GM03348 (cell line): ENCODE measurements around the gene ZNF700.
"Not testable (repeated sequence)": the region's sequence is repeated elsewhere in the genome, so short reads cannot be mapped to it uniquely, and the experiment has no call there.

Source experiments
- DNase-seq: peaks from one replicate; pipeline ENCODE4 v3.0.0; 2012; ENCODE audit warnings: low spot score

ZNF700 gene

DNA sequence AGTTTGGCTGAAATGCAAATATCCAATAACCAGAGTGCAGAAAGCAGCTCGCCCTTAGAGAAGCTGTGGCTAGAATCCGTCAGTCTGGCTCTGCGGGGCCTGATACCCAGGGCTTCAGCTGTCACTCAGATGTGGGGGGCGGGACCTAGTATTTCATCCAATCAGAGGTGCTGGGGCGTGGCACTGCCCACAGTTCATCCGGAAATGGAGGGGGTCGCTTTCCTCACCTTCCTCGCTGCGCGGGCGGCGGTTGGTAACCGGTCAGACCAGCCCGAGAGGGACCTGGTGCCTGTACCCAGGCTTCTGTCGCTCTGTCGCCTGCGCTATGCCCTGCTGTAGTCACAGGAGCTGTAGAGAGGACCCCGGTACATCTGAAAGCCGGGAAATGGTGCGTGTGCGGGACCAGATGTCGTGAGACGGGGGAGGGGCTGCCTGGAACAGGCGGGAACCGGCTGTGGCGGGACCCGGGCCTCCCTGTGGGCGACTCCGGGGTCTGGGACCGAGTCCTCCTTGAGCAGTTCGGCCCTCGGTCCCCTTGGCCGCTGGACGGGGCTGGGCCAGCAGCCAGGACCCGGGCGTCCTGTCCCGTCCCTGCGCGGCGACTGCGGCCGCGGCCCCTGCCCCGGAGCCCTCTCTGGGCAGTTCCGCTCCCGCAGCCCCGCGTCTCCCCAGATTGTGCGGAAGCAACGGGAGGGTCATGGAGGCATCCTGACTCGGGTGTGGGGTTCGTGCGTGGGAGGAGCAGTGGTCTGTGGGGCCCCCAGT, at the start of gene ZNF700:
TSS of gene ZNF700 (plus strand) at position 222 of the 765 bp plus-strand sequence. CDS start at position 326, 104 bp downstream.
- peak; percentile 97 for DNase-seq

DNA sequence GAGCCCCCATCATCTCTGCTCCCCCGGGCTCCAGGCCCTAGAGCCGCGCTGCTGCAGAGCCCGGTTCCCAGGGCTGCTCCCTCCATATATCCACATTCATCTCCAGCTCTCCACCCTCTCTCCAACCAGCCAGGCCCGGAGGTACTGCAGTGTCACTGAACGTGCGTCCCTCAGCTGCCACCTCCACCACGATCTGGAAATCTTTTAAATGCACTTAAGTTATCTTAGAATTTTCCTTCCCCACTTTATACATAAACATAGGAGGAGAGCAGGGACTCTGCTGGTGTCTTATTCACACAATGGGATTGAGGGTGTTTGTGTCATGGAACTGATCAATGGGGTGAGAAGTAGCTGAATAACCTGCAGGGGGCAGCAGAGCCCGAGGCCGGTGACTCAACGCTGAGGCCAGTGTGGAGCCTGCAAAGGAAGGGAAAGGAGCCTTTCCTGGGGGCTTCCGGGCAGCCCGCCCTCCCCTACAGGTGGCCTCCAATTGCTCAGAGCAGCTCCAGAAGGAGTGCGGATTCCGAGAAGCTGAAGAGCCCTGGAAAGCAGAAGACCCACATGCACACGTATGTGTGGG, 45.1 kb upstream of the ZNF700 start:
- peak; percentile 9 for DNase-seq

DNA sequence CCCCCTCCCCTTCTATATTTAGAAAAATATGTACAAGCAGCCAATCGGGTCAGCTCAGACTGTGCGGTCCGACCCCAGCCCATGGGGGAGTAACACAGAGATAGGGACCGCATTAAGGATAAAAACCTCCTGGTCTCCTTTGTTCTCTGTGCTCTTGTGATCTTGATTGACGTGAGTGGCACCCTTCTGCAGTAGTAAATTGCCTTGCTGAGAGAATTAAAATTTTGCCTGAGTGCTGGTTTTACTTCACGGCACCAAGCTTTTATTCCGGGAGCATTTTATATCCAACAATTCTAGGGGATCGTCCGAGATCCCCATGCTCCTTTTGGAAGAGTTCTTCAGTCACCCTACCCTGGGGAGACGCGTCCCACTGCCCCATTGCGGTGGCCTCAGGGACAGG, 44.3 kb upstream of the ZNF700 start:
- no peak for DNase-seq

DNA sequence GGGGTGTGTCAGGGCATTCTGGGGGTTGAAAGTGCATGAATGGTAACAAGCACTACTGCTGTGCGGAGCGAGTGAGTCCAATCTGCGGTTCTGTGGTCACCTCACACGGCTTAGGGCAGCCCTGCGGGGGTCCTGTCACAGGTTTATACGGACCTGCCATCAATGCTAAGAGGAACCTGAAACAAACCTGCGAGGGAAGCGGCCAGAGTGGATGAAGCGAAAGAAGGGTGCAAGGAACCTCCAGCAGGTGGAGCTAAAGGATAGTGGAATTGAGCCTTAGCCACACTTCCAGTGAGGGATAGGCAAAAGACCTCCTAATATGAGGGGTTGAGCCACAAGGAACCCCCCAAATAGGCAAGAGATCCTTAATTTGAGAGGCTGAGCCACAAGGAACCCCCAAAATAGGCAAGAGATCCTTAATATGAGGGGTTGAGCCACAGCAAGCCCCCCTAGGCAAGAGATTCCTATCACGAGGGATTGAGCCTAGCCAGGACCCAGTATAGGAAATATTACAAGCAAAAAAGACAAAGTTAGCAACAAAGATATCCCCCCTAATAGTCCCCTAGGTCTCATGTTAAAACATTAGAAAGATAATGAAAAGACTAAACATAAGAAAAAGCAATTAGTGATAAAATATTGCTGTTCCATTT, 43.6 kb upstream of the ZNF700 start:
- DNase-seq = peak; percentile 83

DNA sequence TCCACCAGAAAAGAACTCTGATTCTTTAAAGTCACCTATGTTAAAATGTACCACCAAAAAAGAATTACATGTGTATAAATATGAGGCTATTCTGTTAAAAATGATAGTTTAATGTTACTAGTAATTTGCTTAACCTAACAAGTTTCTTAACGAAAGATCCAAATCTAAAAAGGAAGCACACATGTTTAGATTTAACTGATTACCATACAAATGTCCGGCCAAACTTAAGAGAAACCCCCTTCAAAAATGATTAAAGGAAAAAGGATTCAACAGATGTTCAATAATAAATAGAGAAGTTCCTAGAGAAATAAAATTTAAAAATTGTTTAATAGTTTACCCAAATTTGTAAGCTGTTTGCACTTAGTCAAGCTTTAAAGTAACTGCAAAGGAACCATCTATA, 42.3 kb upstream of the ZNF700 start:
- no peak for DNase-seq

DNA sequence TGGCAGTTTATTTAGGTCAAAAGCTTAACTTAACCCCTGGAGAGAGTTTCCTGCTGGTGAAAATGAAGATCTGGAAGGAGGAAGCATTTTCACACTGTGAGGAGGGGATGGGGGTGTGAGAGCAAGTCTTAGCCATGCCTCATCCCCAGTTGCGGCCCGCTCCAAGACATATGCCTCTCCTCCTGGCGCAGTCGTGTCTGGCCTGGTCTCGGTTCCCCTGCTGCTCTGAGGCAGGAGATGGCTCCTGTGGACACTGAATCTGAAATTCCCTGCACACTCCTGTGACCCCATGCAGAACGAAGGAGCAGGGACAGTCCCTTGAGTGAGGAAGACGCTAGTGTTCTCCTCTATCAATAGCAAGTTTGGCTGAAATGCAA, 37.7 kb upstream of the ZNF700 start:
- peak; percentile 27 for DNase-seq

DNA sequence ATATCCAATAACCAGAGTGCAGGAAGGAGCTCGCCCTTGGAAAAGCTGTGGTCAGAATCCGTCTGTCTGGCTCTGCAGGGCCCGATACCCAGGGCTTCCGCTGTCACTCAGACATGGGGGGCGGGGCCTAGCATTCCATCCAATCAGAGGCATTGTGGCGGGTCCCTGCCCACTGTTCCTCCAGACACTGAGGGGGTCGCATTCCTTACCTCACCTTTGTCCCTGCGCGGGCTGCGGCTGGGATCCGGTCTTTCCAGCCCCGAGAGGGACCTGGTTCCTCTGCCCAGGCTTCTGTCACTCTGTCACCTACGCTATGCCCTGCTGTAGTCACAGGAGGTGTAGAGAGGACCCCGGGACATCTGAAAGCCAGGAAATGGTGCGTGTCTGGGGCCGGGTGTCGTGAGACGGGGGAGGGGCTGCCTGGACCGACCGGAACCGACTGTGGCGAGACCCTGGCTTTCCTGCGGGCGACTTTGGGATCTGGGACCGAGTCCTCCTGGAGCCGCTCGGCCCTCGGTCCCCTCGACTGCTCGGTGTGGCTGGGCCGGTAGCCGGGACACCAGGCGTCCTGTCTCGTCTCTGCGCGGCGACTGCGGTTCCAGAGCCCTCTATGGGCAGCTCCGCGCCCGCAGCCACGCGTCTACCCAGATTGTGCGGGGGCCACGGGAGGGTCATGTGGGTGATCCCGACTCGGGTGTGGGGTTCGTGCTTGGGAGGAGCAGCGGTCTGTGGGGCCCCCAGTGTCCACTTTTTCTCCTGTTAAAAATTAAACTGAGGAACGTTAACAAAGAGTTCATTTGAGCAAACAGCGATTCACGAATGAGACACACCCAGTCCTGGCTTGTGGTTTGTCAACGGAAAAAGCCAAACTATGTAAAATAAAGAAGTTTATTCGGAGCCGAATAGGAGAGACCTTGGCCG, 37.0 kb upstream of the ZNF700 start, which contains the start of gene ZNF69:
TSS of gene ZNF69 (plus strand) at position 172 of the 921 bp plus-strand sequence. CDS start at position 314, 142 bp downstream.
- peak; percentile 95 for DNase-seq

DNA sequence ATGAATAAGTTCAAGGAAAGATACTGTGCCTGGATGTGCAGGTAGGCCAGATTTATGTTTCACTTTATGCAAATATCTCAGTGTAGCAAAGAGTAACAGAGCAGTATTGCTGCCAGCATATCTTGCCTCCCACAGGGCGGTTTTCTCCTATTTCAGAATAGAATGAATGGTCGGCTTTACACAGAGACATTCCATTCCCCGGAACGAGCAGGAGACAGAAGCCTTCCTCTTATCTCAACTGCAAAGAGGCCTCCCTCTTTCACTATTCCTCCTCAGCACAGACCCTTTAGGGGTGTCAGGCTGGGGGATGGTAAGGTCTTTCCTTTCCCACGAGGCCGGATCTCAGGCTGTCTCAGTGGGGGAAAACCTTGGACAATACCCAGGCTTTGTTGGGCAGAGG, 35.0 kb upstream of the ZNF700 start:
- not testable (repeated sequence) for DNase-seq

DNA sequence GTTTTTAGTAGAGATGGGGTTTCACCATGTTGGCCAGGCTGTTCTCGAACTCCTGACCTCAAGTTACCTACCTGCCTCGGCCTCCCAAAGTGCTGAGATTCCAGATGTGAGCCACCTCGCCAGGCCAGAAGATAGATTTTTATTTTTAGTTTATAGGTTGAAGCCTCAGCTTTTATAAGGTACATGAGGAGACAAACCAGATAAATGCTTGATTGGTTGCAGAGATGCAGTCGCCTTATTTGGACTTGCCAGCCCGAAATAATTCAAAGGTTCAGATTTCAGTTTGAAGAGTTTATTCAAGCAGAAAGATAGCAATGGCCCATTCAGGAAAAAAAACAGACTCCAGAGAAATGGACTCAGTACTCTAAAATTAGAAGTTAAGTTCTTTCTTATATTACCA, 34.3 kb upstream of the ZNF700 start:
- DNase-seq = no peak

DNA sequence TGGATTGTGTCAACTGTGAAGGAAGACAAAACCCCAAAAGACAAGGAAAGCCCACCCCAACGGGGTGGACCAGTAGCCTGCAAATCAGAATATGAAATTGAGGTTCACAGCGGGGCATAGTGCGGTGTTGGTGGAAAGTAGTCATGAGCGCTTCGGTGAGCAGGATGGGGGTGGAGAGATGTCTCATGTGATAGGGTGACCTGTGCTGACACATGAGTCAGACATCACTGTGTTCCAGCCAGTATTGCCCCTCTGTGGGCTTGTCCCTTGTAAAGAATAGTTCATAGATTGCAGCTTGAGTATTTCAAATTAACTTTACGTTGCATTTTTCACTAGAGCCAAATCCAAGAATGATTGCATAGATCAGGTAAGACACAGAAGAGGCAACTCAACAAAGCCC, 30.1 kb upstream of the ZNF700 start:
- DNase-seq = no peak

DNA sequence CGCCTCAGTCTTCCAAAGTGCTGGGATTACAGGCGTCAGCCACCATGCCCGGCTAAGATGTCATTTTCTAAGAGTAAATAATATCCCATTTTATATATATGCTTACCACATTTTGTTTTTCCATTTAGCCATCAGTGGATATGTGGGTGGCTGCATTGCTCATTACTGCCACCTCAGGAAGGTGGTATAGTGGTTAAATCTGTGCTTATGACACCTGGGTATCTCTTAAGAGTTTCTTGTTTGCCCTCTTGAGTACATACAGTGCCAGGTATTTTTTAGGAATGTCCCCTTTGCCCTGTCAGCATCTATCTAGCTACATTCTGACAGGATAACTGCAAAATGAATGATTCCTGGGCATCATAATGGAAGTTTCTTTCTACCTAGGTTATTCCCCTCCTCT, 22.7 kb upstream of the ZNF700 start:
- DNase-seq = no peak

DNA sequence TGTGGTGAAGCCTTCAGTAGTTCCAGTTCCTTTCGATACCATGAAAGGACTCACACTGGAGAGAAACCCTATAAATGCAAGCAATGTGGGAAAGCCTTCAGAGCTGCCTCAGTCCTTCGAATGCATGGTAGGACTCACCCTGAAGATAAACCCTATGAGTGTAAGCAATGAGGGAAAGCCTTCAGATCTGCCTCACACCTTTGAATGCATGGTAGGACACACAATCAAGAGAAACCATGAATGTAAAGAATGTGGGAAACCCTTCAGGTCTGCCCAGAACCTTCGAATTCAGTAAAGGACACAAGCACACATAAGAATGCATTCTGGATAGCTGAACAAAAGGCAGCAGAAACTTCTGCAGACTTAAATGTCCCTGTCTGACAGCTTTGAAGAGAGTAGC, 19.0 kb upstream of the ZNF700 start:
- DNase-seq = no peak

DNA sequence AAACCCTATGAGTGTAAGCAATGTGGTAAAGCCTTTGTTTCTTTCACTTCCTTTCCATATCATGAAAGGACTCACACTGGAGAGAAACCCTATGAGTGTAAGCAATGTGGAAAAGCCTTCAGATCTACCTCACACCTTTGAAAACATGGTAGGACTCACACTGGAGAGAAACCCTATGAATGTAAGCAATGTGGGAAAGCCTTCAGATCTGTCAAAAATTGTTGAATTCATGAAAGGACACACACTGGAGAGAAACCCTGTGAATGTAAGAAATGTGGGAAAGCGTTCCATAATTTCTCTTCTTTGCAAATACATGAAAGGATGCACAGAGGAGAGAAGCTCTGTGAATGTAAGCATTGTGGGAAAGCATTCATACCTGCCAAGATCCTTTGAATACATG, 13.0 kb upstream of the ZNF700 start:
- DNase-seq = not testable (repeated sequence)

DNA sequence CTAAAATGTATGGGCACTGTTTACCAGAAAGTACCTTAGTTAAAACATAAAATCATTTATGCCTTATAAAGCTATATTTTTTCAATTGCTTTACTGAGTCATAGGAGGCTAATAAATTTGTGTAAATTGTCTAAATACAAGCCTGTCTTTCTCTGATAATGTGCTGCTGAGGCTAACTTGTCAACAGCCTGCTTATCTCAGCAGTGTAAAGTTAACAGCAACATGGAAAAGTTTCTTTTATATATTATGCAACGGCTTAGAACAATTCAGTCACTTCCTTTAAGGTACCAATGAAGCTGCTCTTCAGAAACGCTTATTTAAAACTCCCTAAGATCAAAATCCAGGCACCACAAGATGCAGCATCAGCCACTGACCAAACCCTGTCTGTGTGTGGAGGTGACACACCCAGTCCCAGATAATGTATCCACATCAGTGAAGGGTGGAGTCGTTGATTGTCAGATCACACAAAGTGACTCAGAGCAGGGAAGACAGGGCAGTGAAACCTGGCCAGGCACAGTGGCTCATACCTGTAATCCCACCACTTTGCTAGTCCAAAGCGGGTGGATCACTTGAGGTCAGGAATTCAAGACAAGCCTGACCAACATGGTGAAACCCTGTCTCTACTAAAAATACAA, 10.4 kb upstream of the ZNF700 start:
- not testable (repeated sequence) for DNase-seq

DNA sequence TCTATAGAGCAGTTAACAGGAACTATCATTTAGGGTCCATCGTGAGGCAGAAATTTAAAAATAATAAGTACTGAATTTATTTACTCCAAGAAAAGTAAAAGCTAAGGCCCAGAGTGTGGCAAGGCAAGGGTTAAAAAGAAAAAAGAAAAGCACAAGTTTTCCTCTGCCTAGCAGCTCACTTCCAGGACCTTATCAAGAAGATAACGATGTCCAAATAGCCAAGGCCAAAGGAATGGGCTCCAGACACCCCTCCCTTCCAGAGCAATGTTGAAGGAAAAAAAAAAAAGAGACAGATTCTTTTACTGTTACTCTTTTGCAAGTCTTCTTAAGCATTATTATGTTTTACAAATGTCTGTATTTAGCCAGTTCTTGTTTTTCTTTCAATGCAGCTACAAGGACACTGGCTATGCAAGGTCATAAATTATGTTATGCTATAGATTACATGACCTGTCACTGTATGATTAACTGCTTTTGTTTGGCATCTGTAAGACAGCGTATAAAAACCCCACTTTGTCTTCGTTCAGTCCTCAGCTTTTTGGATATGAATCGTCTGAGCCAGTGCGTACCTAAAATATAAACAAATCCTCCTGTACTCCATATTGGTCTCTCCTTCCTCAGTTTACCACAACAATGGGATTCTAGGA, 2.9 kb upstream of the ZNF700 start:
- no peak for DNase-seq

DNA sequence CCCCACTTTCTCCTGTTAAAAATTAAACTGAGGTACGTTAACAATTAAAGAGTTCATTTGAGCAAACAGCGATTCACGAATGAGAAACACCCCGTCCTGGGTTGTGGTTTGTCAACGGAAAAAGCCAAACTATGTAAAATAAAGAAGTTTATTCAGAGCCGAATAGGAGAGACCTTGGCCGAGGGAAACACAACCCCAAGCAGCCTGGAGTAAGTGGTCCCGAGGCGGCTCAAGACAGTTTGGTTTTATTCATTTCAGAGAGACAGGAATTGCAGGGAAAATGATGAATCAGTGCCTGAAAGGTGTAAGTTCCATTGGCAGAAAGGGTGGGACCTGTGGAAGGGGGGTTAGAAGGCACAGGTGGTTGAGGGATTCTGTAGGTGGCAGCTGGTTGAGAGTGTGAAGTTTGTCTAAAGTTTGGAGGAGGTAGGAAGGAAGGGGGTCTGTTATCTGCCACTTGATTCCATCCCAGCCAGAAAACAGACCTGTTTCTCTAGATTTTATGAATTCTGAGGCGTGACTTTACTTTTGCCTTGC, 812 bp downstream of the ZNF700 start:
- DNase-seq = not testable (repeated sequence)

DNA sequence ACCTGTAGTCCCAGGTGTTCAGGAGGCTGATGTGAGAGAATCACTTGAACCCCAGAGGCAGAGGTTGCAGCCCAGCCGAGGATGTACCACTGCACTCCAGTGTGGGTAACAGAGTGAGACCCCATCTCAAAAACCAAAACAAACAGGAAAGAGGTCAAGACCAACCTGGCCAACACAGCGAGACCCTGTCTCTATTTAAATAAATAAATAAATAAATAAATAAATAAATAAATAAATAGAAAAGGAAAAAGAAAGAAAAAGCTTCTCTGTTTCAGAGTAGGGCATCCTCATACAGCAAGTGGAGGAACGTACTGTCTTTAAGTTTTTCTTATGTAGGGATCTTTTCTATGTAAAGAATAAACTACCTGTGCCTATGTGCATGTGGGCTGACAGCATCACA, 2.3 kb downstream of the ZNF700 start:
- no peak for DNase-seq

DNA sequence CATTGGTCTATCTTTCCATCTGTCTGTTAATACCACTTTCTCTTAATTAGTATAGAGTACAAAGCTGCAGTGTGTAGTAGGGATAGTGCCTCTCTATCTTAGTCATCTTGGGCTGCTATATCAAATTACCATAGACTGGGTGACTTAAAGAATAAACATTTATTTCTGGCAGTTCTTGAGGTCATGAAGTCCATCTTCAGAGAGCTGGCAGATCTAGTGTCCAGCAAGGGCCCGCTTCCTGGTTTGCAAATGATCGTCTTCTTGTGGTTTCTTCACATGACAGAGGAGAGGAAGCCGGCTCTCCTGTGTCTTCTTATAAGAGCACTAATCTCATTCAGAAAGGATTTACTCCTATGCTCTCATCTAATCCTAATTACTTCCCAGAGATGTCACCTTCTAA, 6.1 kb downstream of the ZNF700 start:
- no peak for DNase-seq

DNA sequence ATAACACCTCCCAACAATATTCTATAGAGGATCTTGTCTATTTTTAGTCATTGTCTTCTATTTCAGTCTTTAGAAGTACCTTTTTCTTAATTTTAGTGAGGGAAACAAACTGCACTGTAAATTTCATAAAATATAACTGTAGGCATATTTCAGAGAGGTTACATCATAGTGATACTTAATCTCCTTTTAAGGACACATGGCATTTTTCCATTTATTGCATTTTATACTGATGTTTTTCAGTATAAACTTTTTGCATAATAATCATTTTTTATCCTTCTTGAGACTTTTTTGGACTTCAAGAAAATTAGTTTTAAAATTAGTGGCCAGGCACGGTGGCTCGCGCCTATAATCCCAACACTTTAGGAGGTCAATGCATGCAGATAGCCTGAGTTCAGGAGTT, 6.6 kb downstream of the ZNF700 start:
- no peak for DNase-seq

DNA sequence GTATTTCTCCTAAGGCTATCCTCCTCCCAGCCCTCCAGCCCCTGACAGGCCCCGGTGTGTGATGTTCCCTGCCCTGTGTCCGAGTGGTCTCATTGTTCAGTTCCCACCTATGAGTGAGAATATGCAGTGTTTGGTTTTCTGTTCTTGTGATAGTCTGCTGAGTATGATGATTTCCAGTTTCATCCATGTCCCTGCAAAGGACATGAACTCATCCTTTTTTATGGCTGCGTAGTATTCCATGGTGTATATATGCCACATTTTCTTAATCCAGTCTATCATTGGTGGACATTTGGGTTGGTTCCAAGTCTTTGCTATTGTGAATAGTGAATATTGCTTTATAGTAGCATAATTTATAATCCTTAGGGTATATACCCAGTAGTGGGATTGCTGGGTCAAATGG, 10.9 kb downstream of the ZNF700 start:
- not testable (repeated sequence) for DNase-seq

DNA sequence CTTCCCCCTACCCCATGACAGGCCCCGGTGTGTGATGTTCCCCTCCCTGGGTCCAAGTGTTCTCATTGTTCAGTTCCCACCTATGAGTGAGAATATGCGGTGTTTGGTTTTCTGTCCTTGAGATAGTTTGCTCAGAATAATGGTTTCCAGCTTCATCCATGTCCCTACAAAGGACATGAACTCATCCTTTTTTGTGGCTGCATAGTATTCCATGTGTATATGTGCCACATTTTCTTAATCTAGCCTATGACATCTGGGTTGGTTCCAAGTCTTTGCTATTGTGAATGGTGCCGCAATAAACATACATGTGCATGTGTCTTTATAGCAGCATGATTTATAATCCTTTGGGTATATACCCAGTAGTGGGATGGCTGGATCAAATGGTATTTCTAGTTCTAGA, 13.5 kb downstream of the ZNF700 start:
- not testable (repeated sequence) for DNase-seq
